ENCODE results near the gene FRS2. TPM values are rescaled to one million over a fixed set of nuclear protein-coding genes. Genes with fewer than 3 reads are reported as not detected.

Gene FRS2
- total RNA-seq, 1 experiment from 2014 or later, result 23.3 TPM

DNA sequence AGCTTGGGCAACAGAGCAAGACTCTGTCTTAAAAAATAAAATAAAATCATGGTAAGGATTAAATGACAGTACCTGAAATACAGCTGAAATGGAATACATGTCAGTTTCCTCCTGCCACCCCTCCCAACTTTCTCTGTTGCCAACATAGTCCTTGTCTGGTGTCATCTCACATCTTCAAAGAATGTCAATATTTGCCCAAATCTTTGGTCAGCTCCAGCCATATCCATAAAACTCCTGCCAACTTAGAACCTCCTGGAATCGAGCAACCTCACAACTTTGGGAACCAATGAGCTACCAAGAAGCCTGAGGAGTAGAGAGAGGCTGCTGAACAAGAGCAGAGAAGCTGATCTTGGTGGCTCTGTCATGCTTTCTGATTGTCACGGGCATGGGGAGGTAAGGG lies 151.4 kb downstream of the FRS2 start:
- Histone ChIP-seq H3K9me3 (ENCODE audit: insufficient read depth, low read depth) (no peaks in the 10 kb centered on the region), H4K20me1 (ENCODE audit: insufficient read depth) (no peaks in the 10 kb centered on the region), H2AFZ (no peak overlapping the region), H3K36me3 (ENCODE audit: low read depth) (no peaks in the 10 kb centered on the region), H3K79me2 (ENCODE audit: low read depth) (no peaks in the 10 kb centered on the region), H3K27me3 (ENCODE audit: insufficient read depth, low read depth) (peaks cover 17% of the 10 kb centered on the region; the same call in 1 of the 2 replicates), H3K27ac (no peak overlapping the region), H3F3A (ENCODE audit: insufficient read depth, low read depth) (no peaks in the 10 kb centered on the region), H3K4me2 (no peak overlapping the region), H3K4me1 (replicated peaks; ENCODE audit: insufficient read depth) (no peaks in the 10 kb centered on the region), H3K9me2 (ENCODE audit: insufficient read depth) (no peaks in the 10 kb centered on the region), H3K4me3 (no peak overlapping the region)
- CTCF ChIA-PET, result no interaction called here
- DNase-seq, result no peak
- TF ChIP-seq, protein P1, sequence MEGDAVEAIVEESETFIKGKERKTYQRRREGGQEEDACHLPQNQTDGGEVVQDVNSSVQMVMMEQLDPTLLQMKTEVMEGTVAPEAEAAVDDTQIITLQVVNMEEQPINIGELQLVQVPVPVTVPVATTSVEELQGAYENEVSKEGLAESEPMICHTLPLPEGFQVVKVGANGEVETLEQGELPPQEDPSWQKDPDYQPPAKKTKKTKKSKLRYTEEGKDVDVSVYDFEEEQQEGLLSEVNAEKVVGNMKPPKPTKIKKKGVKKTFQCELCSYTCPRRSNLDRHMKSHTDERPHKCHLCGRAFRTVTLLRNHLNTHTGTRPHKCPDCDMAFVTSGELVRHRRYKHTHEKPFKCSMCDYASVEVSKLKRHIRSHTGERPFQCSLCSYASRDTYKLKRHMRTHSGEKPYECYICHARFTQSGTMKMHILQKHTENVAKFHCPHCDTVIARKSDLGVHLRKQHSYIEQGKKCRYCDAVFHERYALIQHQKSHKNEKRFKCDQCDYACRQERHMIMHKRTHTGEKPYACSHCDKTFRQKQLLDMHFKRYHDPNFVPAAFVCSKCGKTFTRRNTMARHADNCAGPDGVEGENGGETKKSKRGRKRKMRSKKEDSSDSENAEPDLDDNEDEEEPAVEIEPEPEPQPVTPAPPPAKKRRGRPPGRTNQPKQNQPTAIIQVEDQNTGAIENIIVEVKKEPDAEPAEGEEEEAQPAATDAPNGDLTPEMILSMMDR (conservative IDR thresholded peaks at IDR 0.05), result no peak
- TF ChIP-seq EZH2 (IDR thresholded peaks at IDR 0.05; ENCODE audit: low read depth), result no peak
- intact Hi-C loops (cut with micrococcal nuclease; ENCODE audit: unreplicated experiment), result no loop called here
- no TSS peak for BruUV-seq (replicated peaks)
- POLR2A ChIA-PET (ENCODE audit: unreplicated experiment), result no interaction called here

DNA sequence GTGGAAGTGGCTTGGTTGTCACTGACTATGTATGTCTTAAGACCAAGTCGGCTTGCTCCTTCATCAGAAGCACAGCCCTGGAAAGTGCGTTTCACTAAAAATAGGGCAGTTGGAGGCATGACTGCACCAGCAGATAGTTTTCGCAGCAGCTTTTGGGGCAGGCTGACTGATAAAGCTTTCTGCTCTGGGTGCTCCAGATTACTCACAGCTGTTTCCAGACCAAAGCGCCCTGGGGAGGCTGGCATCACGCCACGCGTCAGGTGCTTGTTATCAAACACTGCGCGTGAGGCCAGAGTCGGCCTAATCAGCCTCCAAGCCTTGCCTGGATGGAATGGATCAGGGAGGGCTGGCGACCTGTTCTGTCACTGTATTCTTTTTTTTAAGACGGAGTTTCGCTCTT lies 153.8 kb downstream of the FRS2 start:
- TF ChIP-seq, protein P1 (conservative IDR thresholded peaks at IDR 0.05), result no peak
- no peak for TF ChIP-seq EZH2 (IDR thresholded peaks at IDR 0.05; ENCODE audit: low read depth)

DNA sequence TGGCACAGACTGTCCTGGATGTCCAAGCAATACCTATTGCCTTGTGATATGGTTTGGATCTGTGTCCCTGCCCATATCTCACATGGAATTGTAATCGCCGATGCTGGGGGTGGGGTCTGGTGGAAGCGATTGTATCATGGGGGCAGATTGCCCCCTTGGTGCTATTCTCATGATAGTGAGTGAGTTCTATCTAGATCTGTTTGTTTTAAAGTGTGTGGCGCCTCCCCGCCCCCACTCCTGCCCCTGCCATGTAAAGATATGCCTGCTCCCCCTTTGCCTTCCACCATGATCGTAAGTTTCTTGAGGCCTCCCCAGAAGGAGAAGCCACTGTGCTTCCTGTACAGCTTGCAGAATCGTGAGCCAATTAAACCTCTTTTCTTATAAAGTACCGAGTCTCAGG lies 157.3 kb downstream of the FRS2 start:
- no TSS peak for BruUV-seq (replicated peaks)
- CTCF ChIA-PET, result no interaction called here

More for the DNA sequence above, 153.8 kb downstream of the FRS2 start:
- DNase-seq, result no peak
- Histone ChIP-seq H3K4me3 (no peak overlapping the region), H3K79me2 (ENCODE audit: low read depth) (no peaks in the 10 kb centered on the region), H2AFZ (no peak overlapping the region), H4K20me1 (ENCODE audit: insufficient read depth) (no peaks in the 10 kb centered on the region), H3K4me2 (no peak overlapping the region), H3K9me2 (ENCODE audit: insufficient read depth) (no peaks in the 10 kb centered on the region), H3K36me3 (ENCODE audit: low read depth) (no peaks in the 10 kb centered on the region), H3K27ac (no peak overlapping the region), H3K4me1 (replicated peaks; ENCODE audit: insufficient read depth) (no peaks in the 10 kb centered on the region), H3K9me3 (ENCODE audit: insufficient read depth, low read depth) (no peaks in the 10 kb centered on the region), H3F3A (ENCODE audit: insufficient read depth, low read depth) (no peaks in the 10 kb centered on the region), H3K27me3 (ENCODE audit: insufficient read depth, low read depth) (no peaks in the 10 kb centered on the region)
- intact Hi-C loops (cut with micrococcal nuclease; ENCODE audit: unreplicated experiment), result no loop called here
- ChIA-PET CTCF (interaction anchor here (0.6 kb wide), 1 partner anchor 267 kb away, joined by 16 read pairs; no protein-coding TSS in a partner anchor), POLR2A (ENCODE audit: unreplicated experiment) (no interaction called here)
- no TSS peak for BruUV-seq (replicated peaks)

More for the DNA sequence above, 157.3 kb downstream of the FRS2 start:
- no peak for DNase-seq
- Histone ChIP-seq H3K4me1 (replicated peaks; ENCODE audit: insufficient read depth) (no peaks in the 10 kb centered on the region), H2AFZ (no peak overlapping the region), H3K9me3 (ENCODE audit: insufficient read depth, low read depth) (no peaks in the 10 kb centered on the region), H3K27me3 (ENCODE audit: insufficient read depth, low read depth) (no peaks in the 10 kb centered on the region), H3K27ac (no peak overlapping the region), H4K20me1 (ENCODE audit: insufficient read depth) (no peaks in the 10 kb centered on the region), H3F3A (ENCODE audit: insufficient read depth, low read depth) (no peaks in the 10 kb centered on the region), H3K36me3 (ENCODE audit: low read depth) (no peaks in the 10 kb centered on the region), H3K4me3 (no peak overlapping the region), H3K79me2 (ENCODE audit: low read depth) (no peaks in the 10 kb centered on the region), H3K4me2 (no peak overlapping the region), H3K9me2 (ENCODE audit: insufficient read depth) (no peaks in the 10 kb centered on the region)
- TF ChIP-seq EZH2 (IDR thresholded peaks at IDR 0.05; ENCODE audit: low read depth), result no peak
- TF ChIP-seq, protein P1 (conservative IDR thresholded peaks at IDR 0.05), result no peak
- intact Hi-C loops (cut with micrococcal nuclease; ENCODE audit: unreplicated experiment), result no loop called here
- POLR2A ChIA-PET (ENCODE audit: unreplicated experiment), result no interaction called here

Small RNAs within 50 kb of the gene (microRNA-seq; reads per million reads assigned to microRNA genes)
- gene MIR3913-1 (ENCODE audit: borderline number of aligned reads, borderline replicate concordance) (not detected), gene MIR3913-2 (ENCODE audit: borderline number of aligned reads, borderline replicate concordance) (not detected)

Other genes with a start within 250 kb of the FRS2 start
- gene CPSF6, start 230.8 kb upstream of the FRS2 start, total RNA-seq (2021), result 56.8 and 77.9 TPM in 2 replicates
- gene LYZ, start 122.0 kb upstream of the FRS2 start, total RNA-seq (2021), result not detected in 2 replicates
- gene YEATS4, start 110.6 kb upstream of the FRS2 start, total RNA-seq (2021), result 23.5 and 30.5 TPM in 2 replicates
- gene CCT2, start 115.1 kb downstream of the FRS2 start, total RNA-seq (2021), result 136 and 162 TPM in 2 replicates
- not detected in 2 replicates for gene LRRC10, start 140.5 kb downstream of the FRS2 start, total RNA-seq (2021)
- gene BEST3, start 228.9 kb downstream of the FRS2 start, total RNA-seq (2021), result 0.17 TPM in 1 of 2 replicates, not detected in the other

All from PC-9 (cell line).